HCT116 (cell line): ENCODE measurements around the gene KRTAP10-9.

Experiments
- CTCF ChIP-seq, 3 experiments: fragments of 200-600 bp in 1 of 3; sonication (generic) in 1 of 3; IDR thresholded peaks in 2 of 3; conservative IDR thresholded peaks in 1 of 3; 2 replicates each; pipeline ENCODE4 v1.5.1; 2012 to 2017; ENCODE audit warnings: low read depth in 2 of 3, low read length in 2 of 3, antibody characterized with exemption in 1 of 3, borderline replicate concordance in 1 of 3, control low read depth in 1 of 3, mild to moderate bottlenecking in 1 of 3, mixed read lengths in 1 of 3, mixed run types in 1 of 3, moderate library complexity in 1 of 3; ENCODE audit not compliant: insufficient read depth in 1 of 3
- EGR1 ChIP-seq: IDR thresholded peaks from 2 replicates; pipeline ENCODE4 v1.6.1; 2012; ENCODE audit warnings: low read depth
- EZH2 ChIP-seq: fragments of 200-600 bp; sonication (generic); IDR thresholded peaks from 2 replicates; pipeline ENCODE4 v1.6.1; 2017; ENCODE audit warnings: antibody characterized with exemption, mixed run types
- EZH2phosphoT487 ChIP-seq: fragments of 200-600 bp; IDR thresholded peaks from 2 replicates; pipeline ENCODE4 v1.6.1; 2018; ENCODE audit warnings: antibody characterized with exemption, borderline replicate concordance
- POLR2A ChIP-seq: IDR thresholded peaks from 2 replicates; pipeline ENCODE4 v1.7.0; 2011; ENCODE audit warnings: borderline replicate concordance; ENCODE audit not compliant: insufficient read depth, insufficient read length; ENCODE audit errors: extremely low read depth
- POLR2AphosphoS5 ChIP-seq: IDR thresholded peaks from 2 replicates; pipeline ENCODE4 v1.6.1; 2011; ENCODE audit warnings: mild to moderate bottlenecking, low read depth, low read length, moderate library complexity
- SP1 ChIP-seq: IDR thresholded peaks from 2 replicates; pipeline ENCODE4 v1.6.1; 2012; ENCODE audit warnings: low read depth
- SRF ChIP-seq: IDR thresholded peaks from 2 replicates; pipeline ENCODE4 v1.6.1; 2012; ENCODE audit warnings: low read depth
- TF ChIP-seq, protein P1 (sequence below): IDR thresholded peaks from 2 replicates; pipeline ENCODE4 v1.6.1; 2012; ENCODE audit warnings: low read depth
- TF ChIP-seq, protein P2 (sequence below): IDR thresholded peaks from 2 replicates; pipeline ENCODE4 v1.6.1; 2012

GRCh38 chr21:44602463-44602850, 24.4 kb upstream of the KRTAP10-9 start:
- TF ChIP-seq SRF (no peak), SP1 (no peak), EGR1 (no peak), POLR2AphosphoS5 (no peak), CTCF (IDR thresholded peaks at IDR 0.05 in 2 of 3, conservative IDR thresholded peaks at IDR 0.05 in 1 of 3; ENCODE audit: borderline replicate concordance in 1 of 3, insufficient read depth in 1 of 3, low read depth in 2 of 3, low read length in 2 of 3) (no peak), POLR2A (no peak), EZH2 (no peak), EZH2phosphoT487 (no peak)
- TF ChIP-seq, protein P1, sequence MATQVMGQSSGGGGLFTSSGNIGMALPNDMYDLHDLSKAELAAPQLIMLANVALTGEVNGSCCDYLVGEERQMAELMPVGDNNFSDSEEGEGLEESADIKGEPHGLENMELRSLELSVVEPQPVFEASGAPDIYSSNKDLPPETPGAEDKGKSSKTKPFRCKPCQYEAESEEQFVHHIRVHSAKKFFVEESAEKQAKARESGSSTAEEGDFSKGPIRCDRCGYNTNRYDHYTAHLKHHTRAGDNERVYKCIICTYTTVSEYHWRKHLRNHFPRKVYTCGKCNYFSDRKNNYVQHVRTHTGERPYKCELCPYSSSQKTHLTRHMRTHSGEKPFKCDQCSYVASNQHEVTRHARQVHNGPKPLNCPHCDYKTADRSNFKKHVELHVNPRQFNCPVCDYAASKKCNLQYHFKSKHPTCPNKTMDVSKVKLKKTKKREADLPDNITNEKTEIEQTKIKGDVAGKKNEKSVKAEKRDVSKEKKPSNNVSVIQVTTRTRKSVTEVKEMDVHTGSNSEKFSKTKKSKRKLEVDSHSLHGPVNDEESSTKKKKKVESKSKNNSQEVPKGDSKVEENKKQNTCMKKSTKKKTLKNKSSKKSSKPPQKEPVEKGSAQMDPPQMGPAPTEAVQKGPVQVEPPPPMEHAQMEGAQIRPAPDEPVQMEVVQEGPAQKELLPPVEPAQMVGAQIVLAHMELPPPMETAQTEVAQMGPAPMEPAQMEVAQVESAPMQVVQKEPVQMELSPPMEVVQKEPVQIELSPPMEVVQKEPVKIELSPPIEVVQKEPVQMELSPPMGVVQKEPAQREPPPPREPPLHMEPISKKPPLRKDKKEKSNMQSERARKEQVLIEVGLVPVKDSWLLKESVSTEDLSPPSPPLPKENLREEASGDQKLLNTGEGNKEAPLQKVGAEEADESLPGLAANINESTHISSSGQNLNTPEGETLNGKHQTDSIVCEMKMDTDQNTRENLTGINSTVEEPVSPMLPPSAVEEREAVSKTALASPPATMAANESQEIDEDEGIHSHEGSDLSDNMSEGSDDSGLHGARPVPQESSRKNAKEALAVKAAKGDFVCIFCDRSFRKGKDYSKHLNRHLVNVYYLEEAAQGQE: no peak
- TF ChIP-seq, protein P2, sequence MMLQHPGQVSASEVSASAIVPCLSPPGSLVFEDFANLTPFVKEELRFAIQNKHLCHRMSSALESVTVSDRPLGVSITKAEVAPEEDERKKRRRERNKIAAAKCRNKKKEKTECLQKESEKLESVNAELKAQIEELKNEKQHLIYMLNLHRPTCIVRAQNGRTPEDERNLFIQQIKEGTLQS: no peak
